Fibroblast of villous mesenchyme (primary cell): ENCODE measurements around the gene RPL21. TPM values are rescaled to one million over a fixed set of nuclear protein-coding genes. Genes with fewer than 3 reads are reported as not detected.

ENCODE experiments used
- DNase-seq: peaks from one replicate; pipeline ENCODE4 v3.0.0-alpha.2; 2010; ENCODE audit warnings: low read depth
- H3K4me3 ChIP-seq: 2 replicates; pipeline ENCODE4 v1.5.1; 2011; ENCODE audit warnings: low read depth, mild to moderate bottlenecking, low read length
- total RNA-seq: library from RNA; depleted of rRNA; stranded (reverse); fragments of >200 nt; gene quantifications from 2 replicates; pipeline ENCODE4 v1.2.3, GENCODE V29; 2012
- TF ChIP-seq, protein P1 (sequence below): IDR thresholded peaks from 2 replicates; pipeline ENCODE4 v1.5.1; 2012; ENCODE audit warnings: low read depth, mild to moderate bottlenecking, low read length; ENCODE audit not compliant: insufficient read depth

RPL21 gene
- total RNA-seq, 1 donor, result 661 TPM

DNA sequence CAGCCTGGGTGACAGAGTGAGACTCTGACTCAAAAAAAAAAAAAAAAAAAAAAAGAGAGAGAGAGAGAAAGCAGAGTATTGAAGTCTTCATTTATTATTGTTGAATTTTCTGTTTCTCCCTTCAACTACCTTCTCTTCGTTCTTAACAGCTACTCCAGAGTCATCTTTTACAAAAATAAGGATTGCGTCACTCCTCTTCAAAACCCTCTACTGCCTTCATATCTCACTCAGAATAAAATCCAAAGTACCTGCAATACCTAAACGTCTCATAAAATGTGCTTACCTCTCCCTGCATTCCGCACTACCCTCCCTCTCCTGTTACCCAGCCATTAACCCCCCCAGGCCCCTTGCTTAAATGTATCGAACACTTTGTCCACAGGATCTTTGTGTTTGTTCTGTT lies 17.4 kb upstream of the RPL21 start:
- no peak overlapping the region for H3K4me3 ChIP-seq
- no peak for DNase-seq
- TF ChIP-seq, protein P1, sequence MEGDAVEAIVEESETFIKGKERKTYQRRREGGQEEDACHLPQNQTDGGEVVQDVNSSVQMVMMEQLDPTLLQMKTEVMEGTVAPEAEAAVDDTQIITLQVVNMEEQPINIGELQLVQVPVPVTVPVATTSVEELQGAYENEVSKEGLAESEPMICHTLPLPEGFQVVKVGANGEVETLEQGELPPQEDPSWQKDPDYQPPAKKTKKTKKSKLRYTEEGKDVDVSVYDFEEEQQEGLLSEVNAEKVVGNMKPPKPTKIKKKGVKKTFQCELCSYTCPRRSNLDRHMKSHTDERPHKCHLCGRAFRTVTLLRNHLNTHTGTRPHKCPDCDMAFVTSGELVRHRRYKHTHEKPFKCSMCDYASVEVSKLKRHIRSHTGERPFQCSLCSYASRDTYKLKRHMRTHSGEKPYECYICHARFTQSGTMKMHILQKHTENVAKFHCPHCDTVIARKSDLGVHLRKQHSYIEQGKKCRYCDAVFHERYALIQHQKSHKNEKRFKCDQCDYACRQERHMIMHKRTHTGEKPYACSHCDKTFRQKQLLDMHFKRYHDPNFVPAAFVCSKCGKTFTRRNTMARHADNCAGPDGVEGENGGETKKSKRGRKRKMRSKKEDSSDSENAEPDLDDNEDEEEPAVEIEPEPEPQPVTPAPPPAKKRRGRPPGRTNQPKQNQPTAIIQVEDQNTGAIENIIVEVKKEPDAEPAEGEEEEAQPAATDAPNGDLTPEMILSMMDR, result no peak

DNA sequence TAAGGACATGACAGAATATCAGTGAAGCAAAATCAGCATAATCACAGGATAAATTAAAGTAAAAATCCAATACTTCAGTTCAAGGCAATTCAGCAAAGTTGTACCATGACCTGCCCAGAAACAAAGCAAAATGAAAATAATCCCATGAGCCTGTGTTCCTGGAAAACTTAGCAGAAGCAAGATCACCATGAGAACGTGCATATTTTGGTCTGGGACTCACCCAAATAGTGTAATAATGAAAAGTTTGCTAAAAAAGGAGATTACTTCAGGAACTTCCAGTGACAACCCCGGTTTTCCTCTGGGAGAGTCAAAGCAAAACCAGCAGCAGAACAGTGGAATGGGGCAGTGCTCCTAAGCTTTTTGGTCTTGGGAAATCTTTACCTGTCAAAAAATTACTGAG lies 14.9 kb upstream of the RPL21 start:
- no peak for DNase-seq
- H3K4me3 ChIP-seq, result no peak overlapping the region
- TF ChIP-seq, protein P1, result no peak

DNA sequence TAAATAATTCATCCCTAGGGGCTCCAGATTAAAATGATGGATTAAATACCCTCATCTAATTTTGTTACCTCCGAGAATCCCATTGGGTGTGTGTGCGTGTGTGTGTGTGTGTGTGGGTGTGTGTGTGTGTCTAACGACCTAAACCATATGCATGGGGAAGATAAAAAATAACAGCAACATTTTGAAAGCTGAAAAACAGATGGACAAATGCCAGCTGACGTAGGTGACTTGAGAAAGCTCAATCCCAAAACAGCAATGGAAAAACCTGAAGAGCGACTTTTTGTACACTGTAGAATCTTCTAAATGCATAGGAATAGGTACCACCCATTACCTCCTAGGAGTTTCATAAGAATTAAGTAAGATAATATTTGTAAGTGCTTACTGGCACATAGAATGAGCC lies 8.7 kb upstream of the RPL21 start:
- no peak overlapping the region for H3K4me3 ChIP-seq

DNA sequence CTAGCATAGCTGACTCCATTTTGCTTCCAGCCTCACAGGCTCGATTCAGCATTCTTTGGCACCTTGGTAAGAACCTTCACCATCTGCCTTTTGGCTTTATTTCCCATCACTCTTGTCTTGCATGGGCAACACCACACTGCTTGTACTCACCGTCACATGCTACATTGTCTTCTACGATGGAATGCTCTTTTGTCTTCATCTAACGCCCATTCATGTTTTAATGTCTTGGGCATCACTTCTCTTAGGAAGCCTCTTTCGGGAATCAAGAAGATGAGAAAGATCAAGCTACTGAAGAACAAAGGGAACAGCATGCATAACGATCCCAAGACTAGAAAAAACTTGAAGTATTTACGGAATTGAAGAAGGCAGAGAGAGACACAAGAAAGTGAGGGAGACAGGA lies 5.7 kb upstream of the RPL21 start:
- TF ChIP-seq, protein P1, result no peak
- no peak overlapping the region for H3K4me3 ChIP-seq
- no peak for DNase-seq

More for the DNA sequence above, 8.7 kb upstream of the RPL21 start:
- TF ChIP-seq, protein P1, result no peak
- no peak for DNase-seq

DNA sequence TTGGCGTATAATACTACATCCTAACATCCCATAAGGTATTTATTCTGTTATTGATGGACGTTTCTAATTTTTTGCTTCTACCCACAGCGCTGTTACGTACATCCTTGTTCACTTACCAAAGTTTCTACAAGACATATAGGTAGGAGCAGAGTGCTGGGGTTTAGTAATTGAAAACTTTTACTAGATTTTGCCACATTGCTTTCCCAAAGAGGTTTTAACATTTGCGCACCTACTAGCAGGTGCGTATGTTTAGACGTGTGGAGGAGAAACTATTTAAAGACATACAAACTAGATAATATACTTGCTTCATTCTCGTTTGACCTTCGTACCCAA lies 559 bp upstream of the RPL21 start:
- H3K4me3 ChIP-seq, result peak overlapping the region; percentile 92
- TF ChIP-seq, protein P1, result no peak
- DNase-seq, result no peak

DNA sequence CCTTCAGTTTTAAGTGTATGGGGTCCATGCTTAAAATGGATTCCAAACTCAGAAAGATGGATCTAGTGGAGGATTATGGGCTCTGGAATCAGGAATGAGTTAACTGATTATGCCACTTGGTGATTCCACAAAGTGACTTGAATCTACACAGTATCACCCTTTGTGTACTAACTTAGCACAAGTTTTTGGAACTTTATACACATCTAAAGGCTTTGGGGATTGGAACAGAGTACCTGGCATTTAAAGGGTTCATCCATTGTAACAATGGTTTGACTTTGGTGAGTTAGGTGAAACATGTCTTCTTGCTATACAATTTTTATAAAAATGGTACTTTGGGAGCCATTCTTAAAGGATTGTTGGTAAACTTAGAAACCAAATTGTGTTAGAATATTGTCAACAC lies 1.1 kb downstream of the RPL21 start:
- DNase-seq, result no peak
- TF ChIP-seq, protein P1, result no peak
- H3K4me3 ChIP-seq, result peak overlapping the region; percentile 92

DNA sequence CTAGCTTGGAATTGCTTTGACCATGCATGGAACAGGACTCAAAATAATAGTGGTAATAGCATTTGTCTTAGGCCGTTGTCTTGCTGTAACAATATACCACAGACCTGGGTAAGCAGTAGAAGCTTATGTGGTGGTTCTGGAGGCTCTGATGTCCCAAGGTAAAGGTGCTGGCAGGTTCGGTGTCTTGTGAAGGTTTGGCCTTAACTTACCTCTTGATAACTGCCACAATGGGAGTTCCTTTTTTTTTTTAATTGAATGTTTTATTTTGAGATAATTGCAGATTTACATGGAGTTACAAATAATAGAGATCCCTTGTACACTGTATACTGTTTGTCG lies 5.8 kb downstream of the RPL21 start:
- DNase-seq, result no peak
- TF ChIP-seq, protein P1, result no peak
- no peak overlapping the region for H3K4me3 ChIP-seq
